ENCODE results near the gene SLTM.

GRCh38 chr15:58929891-58930416 is 3.5 kb downstream of the SLTM start:
- TF ChIP-seq CTCF (optimal IDR thresholded peaks at IDR 0.05 in 1 of 3, IDR thresholded peaks at IDR 0.05 in 1 of 3, conservative IDR thresholded peaks at IDR 0.05 in 1 of 3; ENCODE audit: extremely low read depth in 1 of 3, insufficient read depth in 2 of 3, low read length in 3 of 3): no peak
- no peak for TF ChIP-seq EZH2 (IDR thresholded peaks at IDR 0.05; ENCODE audit: low read length)

Data from keratinocyte (primary cell).